Caco-2 (cell line): ENCODE results near the gene ERCC1. TPM values are rescaled to one million over a fixed set of nuclear protein-coding genes. Genes with fewer than 3 reads are reported as not detected.

ENCODE experiments used
- BruUV-seq: library from RNA; stranded (reverse); fragments of 400-500 nt; replicated peaks from 2 replicates; lab custom pipeline; 2021; lab: Mats Ljungman, UMichigan
- CTCF ChIA-PET: fragments of 300-600 bp; sonication (Branson Sonifier 250); formaldehyde crosslinking; loops from one replicate; lab custom pipeline; 2022; ENCODE audit warnings: antibody characterized with exemption; lab: Charles Lee
- POLR2A ChIA-PET: fragments of 300-600 bp; sonication (Branson Sonifier 250); formaldehyde crosslinking; loops from one replicate; lab custom pipeline; 2022; ENCODE audit warnings: antibody characterized with exemption; lab: Charles Lee
- DNase-seq, 2 experiments: peaks; one replicate each; pipeline versions ENCODE4 v3.0.0 to v3.0.0-alpha.2; 2020 to 2022
- H3K27me3 ChIP-seq: replicated peaks from 2 replicates; pipeline ENCODE4 v1.6.0; 2011; ENCODE audit warnings: low read length; ENCODE audit not compliant: control insufficient read depth, insufficient read depth
- H3K36me3 ChIP-seq: 2 replicates; pipeline ENCODE4 v1.5.1; 2011; ENCODE audit warnings: low read length; ENCODE audit not compliant: control insufficient read depth, insufficient read depth
- H3K4me1 ChIP-seq: fragments of 250-450 bp; sonication (Bioruptor Pico); 2 replicates; pipeline ENCODE4 v1.5.1; 2020; ENCODE audit warnings: mild to moderate bottlenecking
- H3K4me3 ChIP-seq: 2 replicates; pipeline ENCODE4 v1.5.1; 2011; ENCODE audit warnings: low read depth, mild to moderate bottlenecking, control low read depth, low read length
- H3K9me3 ChIP-seq: fragments of 250-450 bp; sonication (Bioruptor Pico); 2 replicates; pipeline ENCODE4 v1.5.1; 2020; ENCODE audit warnings: mild to moderate bottlenecking, moderate library complexity
- H3K27ac Mint-ChIP-seq: one replicate; pipeline ENCODE4 v1.8.0; 2022; ENCODE audit warnings: mixed read lengths; ENCODE audit not compliant: unreplicated experiment
- H3K27me3 Mint-ChIP-seq: one replicate; pipeline ENCODE4 v1.8.0; 2022; ENCODE audit warnings: mixed read lengths; ENCODE audit not compliant: insufficient read depth, unreplicated experiment
- H3K36me3 Mint-ChIP-seq: one replicate; pipeline ENCODE4 v1.8.0; 2022; ENCODE audit warnings: mild to moderate bottlenecking, mixed read lengths; ENCODE audit not compliant: insufficient read depth, unreplicated experiment
- H3K4me1 Mint-ChIP-seq: one replicate; pipeline ENCODE4 v1.8.0; 2022; ENCODE audit warnings: low read depth, mixed read lengths; ENCODE audit not compliant: unreplicated experiment
- H3K4me3 Mint-ChIP-seq: one replicate; pipeline ENCODE4 v1.8.0; 2022; ENCODE audit warnings: mild to moderate bottlenecking, moderate library complexity, mixed read lengths; ENCODE audit not compliant: unreplicated experiment
- H3K9me3 Mint-ChIP-seq: one replicate; pipeline ENCODE4 v1.8.0; 2022; ENCODE audit warnings: mixed read lengths; ENCODE audit not compliant: unreplicated experiment
- CTCF ChIP-seq, 2 experiments: fragments of 200-600 bp in 1 of 2; IDR thresholded peaks; 1 replicate in 1 of 2; 2 replicates in 1 of 2; pipeline versions ENCODE4 v1.5.1 to v1.8.0; 2011 to 2022; ENCODE audit warnings: antibody characterized with exemption in 1 of 2, control low read depth in 1 of 2, inconsistent platforms in 1 of 2, low read depth in 1 of 2, low read length in 1 of 2, mild to moderate bottlenecking in 1 of 2, moderate library complexity in 1 of 2; ENCODE audit not compliant: insufficient read depth in 1 of 2, severe bottlenecking in 1 of 2, unreplicated experiment in 1 of 2
- intact Hi-C: fragments of 100-400 bp; cut with micrococcal nuclease; formaldehyde crosslinking; loops from one replicate; pipeline ENCODE4 v1.10.0; 2022; ENCODE audit not compliant: unreplicated experiment
- total RNA-seq: library from RNA; stranded (reverse); gene quantifications from 2 replicates; pipeline ENCODE4 v1.2.3, GENCODE V29; 2022

The ERCC1 gene
- total RNA-seq, 1 experiment from 2014 or later, result 51.0 TPM

- no peaks in the 10 kb centered on the region for H3K4me1 ChIP-seq
- Mint-ChIP-seq H3K4me3 (no peak overlapping the region), H3K27me3 (no peaks in the 10 kb centered on the region), H3K4me1 (no peaks in the 10 kb centered on the region), H3K36me3 (peaks cover 47% of the 10 kb centered on the region), H3K9me3 (no peaks in the 10 kb centered on the region), H3K27ac (peak overlapping the region; percentile 19)
- CTCF ChIA-PET, result no interaction called here
- POLR2A ChIA-PET, result no interaction called here
- intact Hi-C loops, result loop anchor here (2.0 kb wide), 1 partner anchor 13 kb away; the partner anchor contains the start of gene PPP1R13L
- no peaks in the 10 kb centered on the region for H3K36me3 ChIP-seq
- H3K4me3 ChIP-seq, result no peak overlapping the region
- no peaks in the 10 kb centered on the region for H3K9me3 ChIP-seq
- no peaks in the 10 kb centered on the region for H3K27me3 ChIP-seq
- TF ChIP-seq CTCF (IDR thresholded peaks at IDR 0.05; ENCODE audit: insufficient read depth in 1 of 2, low read depth in 1 of 2, low read length in 1 of 2, severe bottlenecking in 1 of 2, unreplicated experiment in 1 of 2), result no peak
- no TSS peak for BruUV-seq
- DNase-seq, result no peak
Measured at GRCh38 chr19:45391871-45392665, 31.6 kb downstream of the ERCC1 start.

GRCh38 chr19:45391346-45391745 is 32.4 kb downstream of the ERCC1 start:
- Histone ChIP-seq H3K9me3 (no peaks in the 10 kb centered on the region), H3K4me1 (no peaks in the 10 kb centered on the region), H3K27me3 (no peaks in the 10 kb centered on the region), H3K36me3 (no peaks in the 10 kb centered on the region), H3K4me3 (no peak overlapping the region)
- no TSS peak for BruUV-seq
- Mint-ChIP-seq H3K36me3 (peaks cover 42% of the 10 kb centered on the region), H3K27ac (peak overlapping the region; percentile 19), H3K4me1 (no peaks in the 10 kb centered on the region), H3K4me3 (no peak overlapping the region), H3K9me3 (no peaks in the 10 kb centered on the region), H3K27me3 (no peaks in the 10 kb centered on the region)
- ChIA-PET CTCF (no interaction called here), POLR2A (interaction anchor here (1.4 kb wide), 1 partner anchor 14 kb away, joined by 4 read pairs; the partner anchor contains the start of gene PPP1R13L)
- peak in 1 of 2 experiments; percentile 48 for DNase-seq
- intact Hi-C loops, result loop anchor here (2.0 kb wide), 1 partner anchor 13 kb away; the partner anchor contains the start of gene PPP1R13L
- no peak for TF ChIP-seq CTCF (IDR thresholded peaks at IDR 0.05; ENCODE audit: insufficient read depth in 1 of 2, low read depth in 1 of 2, low read length in 1 of 2, severe bottlenecking in 1 of 2, unreplicated experiment in 1 of 2)

GRCh38 chr19:45385392-45386221 is 38.1 kb downstream of the ERCC1 start:
- Histone ChIP-seq H3K4me1 (no peaks in the 10 kb centered on the region), H3K9me3 (no peaks in the 10 kb centered on the region), H3K36me3 (no peaks in the 10 kb centered on the region), H3K4me3 (no peak overlapping the region), H3K27me3 (no peaks in the 10 kb centered on the region)
- no peak for DNase-seq
- TF ChIP-seq CTCF (IDR thresholded peaks at IDR 0.05; ENCODE audit: insufficient read depth in 1 of 2, low read depth in 1 of 2, low read length in 1 of 2, severe bottlenecking in 1 of 2, unreplicated experiment in 1 of 2), result no peak
- Mint-ChIP-seq H3K27me3 (no peaks in the 10 kb centered on the region), H3K36me3 (peaks cover 28% of the 10 kb centered on the region), H3K9me3 (no peaks in the 10 kb centered on the region), H3K4me1 (no peaks in the 10 kb centered on the region), H3K4me3 (no peak overlapping the region), H3K27ac (no peak overlapping the region)
- ChIA-PET CTCF (no interaction called here), POLR2A (no interaction called here)
- intact Hi-C loops, result no loop called here
- BruUV-seq, result no TSS peak
